Measurements from ENCODE around the gene ACSM2B.

DNA sequence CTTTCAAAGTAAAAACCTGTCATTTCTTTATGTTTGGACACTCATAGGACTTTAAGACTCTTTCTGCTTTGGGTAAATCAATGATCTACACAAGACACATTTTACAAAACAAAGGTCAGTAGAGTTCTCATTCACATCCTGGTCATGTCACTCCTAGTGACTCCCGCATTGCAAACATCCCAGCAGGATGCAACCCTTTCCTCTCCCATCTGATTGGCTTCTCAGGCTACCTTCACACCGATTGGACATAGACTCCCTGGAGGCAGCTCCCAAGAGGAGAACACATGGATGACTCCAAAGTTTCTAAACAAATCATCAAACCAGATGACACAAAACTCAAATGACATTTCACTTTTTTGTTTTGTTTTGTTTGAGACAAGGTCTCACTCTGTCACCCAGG, 43.8 kb upstream of the ACSM2B start:
- TF ChIP-seq, protein P1, sequence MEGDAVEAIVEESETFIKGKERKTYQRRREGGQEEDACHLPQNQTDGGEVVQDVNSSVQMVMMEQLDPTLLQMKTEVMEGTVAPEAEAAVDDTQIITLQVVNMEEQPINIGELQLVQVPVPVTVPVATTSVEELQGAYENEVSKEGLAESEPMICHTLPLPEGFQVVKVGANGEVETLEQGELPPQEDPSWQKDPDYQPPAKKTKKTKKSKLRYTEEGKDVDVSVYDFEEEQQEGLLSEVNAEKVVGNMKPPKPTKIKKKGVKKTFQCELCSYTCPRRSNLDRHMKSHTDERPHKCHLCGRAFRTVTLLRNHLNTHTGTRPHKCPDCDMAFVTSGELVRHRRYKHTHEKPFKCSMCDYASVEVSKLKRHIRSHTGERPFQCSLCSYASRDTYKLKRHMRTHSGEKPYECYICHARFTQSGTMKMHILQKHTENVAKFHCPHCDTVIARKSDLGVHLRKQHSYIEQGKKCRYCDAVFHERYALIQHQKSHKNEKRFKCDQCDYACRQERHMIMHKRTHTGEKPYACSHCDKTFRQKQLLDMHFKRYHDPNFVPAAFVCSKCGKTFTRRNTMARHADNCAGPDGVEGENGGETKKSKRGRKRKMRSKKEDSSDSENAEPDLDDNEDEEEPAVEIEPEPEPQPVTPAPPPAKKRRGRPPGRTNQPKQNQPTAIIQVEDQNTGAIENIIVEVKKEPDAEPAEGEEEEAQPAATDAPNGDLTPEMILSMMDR (IDR thresholded peaks at IDR 0.05; ENCODE audit: low read length), result no peak
- no peak for TF ChIP-seq EZH2 (IDR thresholded peaks at IDR 0.05; ENCODE audit: borderline replicate concordance, low read length)

Measured in OCI-LY1 (cell line).